GM12891 (cell line): Measurements from ENCODE around the gene ATL3.

Experiments used
- POLR2A ChIP-seq: IDR thresholded peaks from 2 replicates; pipeline ENCODE4 v1.6.1; 2011; ENCODE audit warnings: low read depth, low read length, control low read depth
- POLR2AphosphoS5 ChIP-seq: IDR thresholded peaks from 2 replicates; pipeline ENCODE4 v1.6.1; 2011; ENCODE audit warnings: low read depth, low read length, control low read depth
- TAF1 ChIP-seq: IDR thresholded peaks from 2 replicates; pipeline ENCODE4 v1.6.1; 2011; ENCODE audit warnings: low read depth, low read length, control low read depth

DNA sequence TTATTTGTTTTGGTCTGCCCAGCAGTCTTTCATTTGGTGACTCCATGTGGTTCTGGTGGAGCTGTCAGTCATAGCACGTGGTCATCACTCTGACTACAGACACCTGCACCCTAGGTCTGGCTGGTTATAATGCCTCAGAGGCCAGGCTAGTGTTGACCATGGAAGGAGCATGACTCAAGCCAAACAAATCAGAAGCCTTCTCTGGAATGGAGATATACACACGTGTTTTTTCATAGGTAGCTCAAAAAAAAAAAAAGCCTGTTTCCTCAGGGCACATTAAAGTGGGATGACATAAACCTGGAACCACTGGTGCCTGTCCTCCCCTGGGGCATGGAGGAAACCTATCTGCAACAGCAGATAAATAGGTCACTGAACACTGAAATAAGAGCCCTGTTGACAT lies 48.9 kb downstream of the ATL3 start:
- TF ChIP-seq POLR2A (no peak), POLR2AphosphoS5 (no peak), TAF1 (no peak)
